Natural killer cell (primary cell): ENCODE measurements around the gene TPH2. TPM values are rescaled to one million over a fixed set of nuclear protein-coding genes. Genes with fewer than 3 reads are reported as not detected.

Experiments used
- ATAC-seq, 3 donors: fragments of 150-1000 bp in 2 of 3; fragments of 200-7000 bp in 1 of 3; cut with Tn5 transposase; 1 replicate in 1 of 3; 2 replicates in 2 of 3; pipeline ENCODE4 v1.10.0; 2021; ENCODE audit warnings: mild to moderate bottlenecking in 2 of 3, moderate library complexity in 2 of 3
- DNase-seq, 2 donors: peaks; one replicate each; pipeline versions ENCODE4 v3.0.0 to v3.0.0-alpha.2; 2013 to 2021; ENCODE audit warnings: mixed read lengths in 1 of 2
- H3K27ac ChIP-seq: one replicate; pipeline ENCODE4 v1.5.1; 2013; ENCODE audit warnings: mild to moderate bottlenecking, low read length
- H3K27me3 ChIP-seq: one replicate; pipeline ENCODE4 v1.6.1; 2013; ENCODE audit warnings: low read length; ENCODE audit not compliant: control insufficient read depth, insufficient read depth
- H3K36me3 ChIP-seq: one replicate; pipeline ENCODE4 v1.6.1; 2013; ENCODE audit warnings: low read length; ENCODE audit not compliant: control insufficient read depth, insufficient read depth
- H3K4me1 ChIP-seq: one replicate; pipeline ENCODE4 v1.6.1; 2013; ENCODE audit warnings: low read length; ENCODE audit not compliant: control insufficient read depth, insufficient read depth
- H3K4me3 ChIP-seq: one replicate; pipeline ENCODE4 v1.5.1; 2013; ENCODE audit warnings: low read length
- H3K9me3 ChIP-seq: one replicate; pipeline ENCODE4 v1.6.1; 2013; ENCODE audit warnings: low read length; ENCODE audit not compliant: control insufficient read depth, insufficient read depth
- H3K27ac Mint-ChIP-seq, 2 donors: one replicate each; pipeline ENCODE4 v1.8.0; 2022; ENCODE audit warnings: mild to moderate bottlenecking in 2 of 2, mixed read lengths in 2 of 2, moderate library complexity in 1 of 2
- H3K27me3 Mint-ChIP-seq, 2 donors: one replicate each; pipeline ENCODE4 v1.8.0; 2022; ENCODE audit warnings: low read depth in 2 of 2, mixed read lengths in 2 of 2
- H3K36me3 Mint-ChIP-seq: one replicate; pipeline ENCODE4 v1.8.0; 2022; ENCODE audit warnings: mixed read lengths
- H3K4me1 Mint-ChIP-seq, 2 donors: one replicate each; pipeline ENCODE4 v1.8.0; 2022; ENCODE audit warnings: mixed read lengths in 2 of 2
- H3K4me3 Mint-ChIP-seq: one replicate; pipeline ENCODE4 v1.8.0; 2022; ENCODE audit warnings: mild to moderate bottlenecking, moderate library complexity, mixed read lengths
- H3K9me3 Mint-ChIP-seq, 2 donors: one replicate each; pipeline ENCODE4 v1.8.0; 2022; ENCODE audit warnings: mixed read lengths in 2 of 2
- WGBS: methylation state at CpG from one replicate; pipeline ENCODE4 v1.1.7; 2013; ENCODE audit warnings: missing lambda C conversion rate; ENCODE audit not compliant: insufficient coverage; 5-methylcytosine and 5-hydroxymethylcytosine counted together
- intact Hi-C: fragments of 100-400 bp; cut with micrococcal nuclease; formaldehyde crosslinking; loops from one replicate; pipeline ENCODE4 v1.14.2; 2022
- total RNA-seq, 4 donors: library from RNA; stranded (reverse); fragments of 120-200 nt in 1 of 4; gene quantifications; one replicate each; pipeline versions ENCODE4 v1.2.3 to v1.2.4, GENCODE V29; 2013 to 2022
- TF ChIP-seq, protein P1 (sequence below): fragments of 200-600 bp; IDR thresholded peaks from one replicate; pipeline ENCODE4 v1.8.0; 2022; ENCODE audit warnings: antibody characterized with exemption

The TPH2 gene
- total RNA-seq, 3 donors from 2014 or later (not counting 1 experiment from before 2014, with no cell fraction given) = not detected

DNA sequence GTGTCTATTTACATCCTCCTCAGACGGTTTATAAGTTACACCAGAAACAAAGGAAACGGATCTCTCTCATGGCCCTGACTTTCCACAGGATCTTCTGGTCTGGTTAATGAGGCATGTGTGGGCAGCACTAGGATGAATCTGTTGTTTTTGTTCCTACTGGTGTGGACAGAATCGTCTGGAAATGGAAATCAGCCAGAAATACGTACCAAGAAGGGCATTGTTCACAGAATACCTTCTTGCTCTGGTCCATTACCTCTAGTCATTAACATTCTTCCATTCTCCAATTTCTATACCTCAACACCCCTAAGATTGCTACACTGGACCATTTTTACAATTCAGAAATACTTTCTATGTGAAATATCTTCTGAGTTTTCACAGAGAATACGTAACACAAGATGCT lies 86.0 kb downstream of the TPH2 start:
- H3K27me3 ChIP-seq = no peaks in the 10 kb centered on the region
- H3K36me3 Mint-ChIP-seq = no peaks in the 10 kb centered on the region
- ATAC-seq = no peak
- WGBS = 85% methylated on average over 3 of the region's 5 CpGs
- no peaks in the 10 kb centered on the region for H3K36me3 ChIP-seq
- H3K27ac Mint-ChIP-seq = no peak overlapping the region
- DNase-seq = no peak
- no peaks in the 10 kb centered on the region for H3K9me3 Mint-ChIP-seq
- no peaks in the 10 kb centered on the region for H3K4me1 ChIP-seq
- H3K27ac ChIP-seq = no peak overlapping the region
- H3K27me3 Mint-ChIP-seq = peaks cover 4 to 15% of the 10 kb centered on the region in 2 donors
- H3K4me3 Mint-ChIP-seq = no peak overlapping the region
- intact Hi-C loops = no loop called here
- H3K4me3 ChIP-seq = no peak overlapping the region
- TF ChIP-seq, protein P1, sequence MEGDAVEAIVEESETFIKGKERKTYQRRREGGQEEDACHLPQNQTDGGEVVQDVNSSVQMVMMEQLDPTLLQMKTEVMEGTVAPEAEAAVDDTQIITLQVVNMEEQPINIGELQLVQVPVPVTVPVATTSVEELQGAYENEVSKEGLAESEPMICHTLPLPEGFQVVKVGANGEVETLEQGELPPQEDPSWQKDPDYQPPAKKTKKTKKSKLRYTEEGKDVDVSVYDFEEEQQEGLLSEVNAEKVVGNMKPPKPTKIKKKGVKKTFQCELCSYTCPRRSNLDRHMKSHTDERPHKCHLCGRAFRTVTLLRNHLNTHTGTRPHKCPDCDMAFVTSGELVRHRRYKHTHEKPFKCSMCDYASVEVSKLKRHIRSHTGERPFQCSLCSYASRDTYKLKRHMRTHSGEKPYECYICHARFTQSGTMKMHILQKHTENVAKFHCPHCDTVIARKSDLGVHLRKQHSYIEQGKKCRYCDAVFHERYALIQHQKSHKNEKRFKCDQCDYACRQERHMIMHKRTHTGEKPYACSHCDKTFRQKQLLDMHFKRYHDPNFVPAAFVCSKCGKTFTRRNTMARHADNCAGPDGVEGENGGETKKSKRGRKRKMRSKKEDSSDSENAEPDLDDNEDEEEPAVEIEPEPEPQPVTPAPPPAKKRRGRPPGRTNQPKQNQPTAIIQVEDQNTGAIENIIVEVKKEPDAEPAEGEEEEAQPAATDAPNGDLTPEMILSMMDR = no peak
- H3K4me1 Mint-ChIP-seq = no peaks in the 10 kb centered on the region
- no peaks in the 10 kb centered on the region for H3K9me3 ChIP-seq

DNA sequence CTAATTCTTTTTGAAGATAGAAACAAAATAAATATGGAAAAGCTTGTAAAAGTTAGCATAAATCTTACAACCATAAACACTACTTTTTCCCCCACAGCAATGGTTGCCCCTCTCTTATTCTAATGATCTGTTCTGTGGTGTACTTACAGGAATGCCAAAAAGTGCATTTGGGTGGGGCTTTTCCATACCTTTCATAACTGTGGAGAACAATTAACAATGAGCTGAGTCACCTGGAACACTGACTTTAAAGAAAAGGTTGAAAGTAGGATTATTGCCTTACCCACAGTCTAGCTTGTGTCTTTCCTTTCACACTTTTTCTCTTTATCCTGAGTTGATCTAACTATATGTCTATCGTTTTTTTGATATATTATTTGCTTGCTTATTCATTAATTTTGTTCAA lies 86.9 kb downstream of the TPH2 start:
- no peaks in the 10 kb centered on the region for H3K4me1 Mint-ChIP-seq

DNA sequence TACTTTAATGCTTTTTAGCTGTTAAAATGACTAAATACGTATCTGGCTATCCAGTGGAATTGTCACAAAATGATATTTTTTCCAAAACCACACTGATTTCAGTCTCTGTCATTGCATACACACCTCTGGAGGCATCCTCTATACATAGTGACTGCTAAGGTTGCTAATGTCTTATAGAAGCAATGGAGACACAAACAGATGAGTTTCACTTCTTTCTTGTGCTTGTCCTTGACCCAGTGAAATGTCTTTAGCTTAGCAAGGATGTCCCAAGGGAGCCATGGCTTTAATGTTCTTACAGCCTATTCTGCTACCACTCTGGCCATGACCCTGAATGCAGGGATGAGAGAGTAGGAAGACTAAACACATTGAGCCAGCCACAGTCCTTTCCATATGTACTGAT lies 90.3 kb downstream of the TPH2 start:
- no peaks in the 10 kb centered on the region for H3K9me3 Mint-ChIP-seq
- H3K4me1 ChIP-seq = no peaks in the 10 kb centered on the region
- no peaks in the 10 kb centered on the region for H3K36me3 ChIP-seq
- no peaks in the 10 kb centered on the region for H3K9me3 ChIP-seq
- ATAC-seq (no peak), DNase-seq (no peak)
- H3K4me3 ChIP-seq = no peak overlapping the region
- no peak overlapping the region for H3K4me3 Mint-ChIP-seq
- H3K27ac Mint-ChIP-seq = no peak overlapping the region
- peaks cover 0 to 8% of the 10 kb centered on the region in 2 donors for H3K27me3 Mint-ChIP-seq
- H3K4me1 Mint-ChIP-seq = no peaks in the 10 kb centered on the region
- no peak overlapping the region for H3K27ac ChIP-seq
- H3K27me3 ChIP-seq = no peaks in the 10 kb centered on the region
- intact Hi-C loops = no loop called here
- TF ChIP-seq, protein P1 = no peak
- WGBS = 60% methylated on average over 1 of the region's 1 CpG
- H3K36me3 Mint-ChIP-seq = no peaks in the 10 kb centered on the region

More for the DNA sequence above, 86.9 kb downstream of the TPH2 start:
- Histone ChIP-seq H3K36me3 (no peaks in the 10 kb centered on the region), H3K9me3 (no peaks in the 10 kb centered on the region), H3K4me1 (no peaks in the 10 kb centered on the region), H3K27me3 (no peaks in the 10 kb centered on the region), H3K4me3 (no peak overlapping the region), H3K27ac (no peak overlapping the region)
- H3K27me3 Mint-ChIP-seq = peaks cover 0 to 8% of the 10 kb centered on the region in 2 donors
- no peaks in the 10 kb centered on the region for H3K9me3 Mint-ChIP-seq
- H3K4me3 Mint-ChIP-seq = no peak overlapping the region
- no peaks in the 10 kb centered on the region for H3K36me3 Mint-ChIP-seq
- no CpG with 5 or more reads among the region's 1 CpG for WGBS
- intact Hi-C loops = no loop called here
- H3K27ac Mint-ChIP-seq = no peak overlapping the region
- TF ChIP-seq, protein P1 = no peak
- ATAC-seq = no peak
- DNase-seq = no peak

DNA sequence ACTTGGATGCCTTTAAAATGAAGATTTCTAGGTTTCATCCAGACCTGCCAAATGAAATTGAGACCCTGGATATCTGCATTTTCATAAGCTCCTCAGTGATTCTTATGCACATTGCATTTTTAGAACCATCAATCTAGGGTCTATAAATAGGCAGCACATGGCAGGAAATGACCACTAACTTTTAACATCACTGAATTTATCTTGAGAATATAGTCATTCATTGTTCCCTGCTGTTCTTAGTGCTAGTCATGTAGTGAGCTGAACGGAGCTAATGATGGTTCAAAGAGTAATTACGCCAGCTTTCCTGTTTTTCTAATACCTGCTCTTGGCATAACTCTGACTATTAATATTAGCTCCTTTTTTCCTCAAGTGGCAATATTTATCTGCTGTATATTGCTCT lies 91.6 kb downstream of the TPH2 start:
- Mint-ChIP-seq H3K27me3 (peaks cover 0 to 8% of the 10 kb centered on the region in 2 donors), H3K9me3 (peaks cover 0 to 2% of the 10 kb centered on the region in 2 donors), H3K4me3 (no peak overlapping the region), H3K27ac (no peak overlapping the region), H3K36me3 (no peaks in the 10 kb centered on the region), H3K4me1 (no peaks in the 10 kb centered on the region)
- 46% methylated on average over 2 of the region's 2 CpGs for WGBS
- H3K4me3 ChIP-seq = no peak overlapping the region
- H3K36me3 ChIP-seq = no peaks in the 10 kb centered on the region
- ATAC-seq = no peak
- H3K9me3 ChIP-seq = no peaks in the 10 kb centered on the region
- DNase-seq = no peak
- H3K27me3 ChIP-seq = no peaks in the 10 kb centered on the region
- no peaks in the 10 kb centered on the region for H3K4me1 ChIP-seq
- intact Hi-C loops = no loop called here
- no peak overlapping the region for H3K27ac ChIP-seq
- TF ChIP-seq, protein P1 = no peak
